D341Med (cell line): ENCODE results near the gene LRRK1.

Experiments
- DNase-seq: peaks from one replicate; pipeline ENCODE4 v3.0.0; 2012; ENCODE audit warnings: low spot score

Gene LRRK1

GRCh38 chr15:100973351-100974111 lies 54.4 kb downstream of the LRRK1 start:
- no peak for DNase-seq

- DNase-seq, result no peak
These were observed 55.9 kb downstream of the LRRK1 start for GRCh38 chr15:100975043-100975442.

- no peak for DNase-seq
These were observed 61.4 kb downstream of the LRRK1 start for GRCh38 chr15:100980410-100981046.

- DNase-seq, result no peak
These were observed 61.9 kb downstream of the LRRK1 start for GRCh38 chr15:100981086-100981485.

- no peak for DNase-seq
These were observed 64.1 kb downstream of the LRRK1 start for GRCh38 chr15:100983221-100983620.

GRCh38 chr15:100985401-100985800 lies 66.2 kb downstream of the LRRK1 start:
- DNase-seq, result no peak

- no peak for DNase-seq
These were observed 67.2 kb downstream of the LRRK1 start for GRCh38 chr15:100986158-100986896.

GRCh38 chr15:100987143-100987542 lies 68.0 kb downstream of the LRRK1 start:
- DNase-seq, result no peak

- no peak for DNase-seq
These were observed 69.1 kb downstream of the LRRK1 start for GRCh38 chr15:100988297-100988696.

GRCh38 chr15:100988857-100989256 lies 69.7 kb downstream of the LRRK1 start:
- no peak for DNase-seq

GRCh38 chr15:100994597-100995446 lies 75.7 kb downstream of the LRRK1 start:
- DNase-seq, result no peak

- no peak for DNase-seq
These were observed 76.6 kb downstream of the LRRK1 start for GRCh38 chr15:100995471-100996430.

GRCh38 chr15:100997442-100997841 lies 78.3 kb downstream of the LRRK1 start:
- DNase-seq, result no peak

- no peak for DNase-seq
These were observed 79.5 kb downstream of the LRRK1 start for GRCh38 chr15:100998630-100999029.

- no peak for DNase-seq
These were observed 80.2 kb downstream of the LRRK1 start for GRCh38 chr15:100999369-100999768.

GRCh38 chr15:101000271-101000681 lies 81.1 kb downstream of the LRRK1 start:
- DNase-seq, result no peak

- no peak for DNase-seq
These were observed 81.9 kb downstream of the LRRK1 start for GRCh38 chr15:101001056-101001455.

- no peak for DNase-seq
These were observed 82.6 kb downstream of the LRRK1 start for GRCh38 chr15:101001796-101002195.

GRCh38 chr15:101003081-101003480 lies 83.9 kb downstream of the LRRK1 start:
- DNase-seq, result no peak

- no peak for DNase-seq
These were observed 84.5 kb downstream of the LRRK1 start for GRCh38 chr15:101003706-101004105.

- DNase-seq, result no peak
These were observed 85.3 kb downstream of the LRRK1 start for GRCh38 chr15:101004500-101004899.
